Right hindlimb (tissue), 1 donor: Measurements from ENCODE around the gene OR52E2.
"Not testable (repeated sequence)": the region's sequence is repeated elsewhere in the genome, so short reads cannot be mapped to it uniquely, and the experiment has no call there.

Experiments used
- DNase-seq: peaks from one replicate; pipeline ENCODE4 v3.0.0-alpha.2; 2018

OR52E2 gene

GRCh38 chr11:5059391-5059790 is at the start of gene OR52E2:
OR52E2 (minus strand) TSS chr11:5059627; CDS start chr11:5059627, 0 bp downstream.
- DNase-seq, result no peak

DNA sequence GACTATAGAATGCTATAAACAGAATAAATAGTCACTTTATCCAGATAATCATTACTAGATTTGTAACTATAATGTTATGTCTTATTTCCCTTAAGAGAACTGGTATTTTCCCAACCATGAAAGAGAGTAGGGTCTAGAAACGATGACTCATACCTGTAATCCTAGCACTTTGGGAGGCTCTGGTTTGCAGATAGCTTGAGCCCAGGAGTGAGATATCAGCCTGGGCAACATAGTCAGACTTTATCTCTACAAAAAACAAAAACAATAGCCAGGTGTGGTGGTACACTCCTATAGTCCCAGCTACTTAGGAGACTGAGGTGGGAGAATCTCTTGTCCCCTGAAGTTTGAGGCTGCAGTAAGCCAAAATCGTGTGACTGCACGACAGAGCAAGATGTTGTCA is 47.9 kb upstream of the OR52E2 start:
- no peak for DNase-seq

GRCh38 chr11:5103066-5103465 is 43.6 kb upstream of the OR52E2 start:
- DNase-seq, result no peak

DNA sequence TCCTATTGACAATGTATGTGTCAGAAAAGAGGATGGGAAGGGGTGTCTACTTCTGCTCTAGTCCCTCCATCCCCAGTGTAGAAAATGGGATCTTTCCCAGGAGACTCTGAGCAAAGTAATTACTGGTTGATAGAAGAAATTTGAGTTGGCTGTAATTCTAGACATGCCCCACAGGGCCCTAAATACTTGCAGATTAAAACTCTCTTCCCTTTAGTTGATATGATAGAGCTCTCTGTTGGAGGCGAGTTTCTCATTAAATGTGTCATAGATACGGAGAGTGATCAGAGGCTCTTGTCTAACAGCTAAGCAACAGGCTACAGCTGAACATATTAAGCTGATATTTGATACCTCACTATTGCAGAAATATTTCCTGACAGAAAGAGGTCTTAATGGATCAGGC is 42.8 kb upstream of the OR52E2 start:
- no peak for DNase-seq

DNA sequence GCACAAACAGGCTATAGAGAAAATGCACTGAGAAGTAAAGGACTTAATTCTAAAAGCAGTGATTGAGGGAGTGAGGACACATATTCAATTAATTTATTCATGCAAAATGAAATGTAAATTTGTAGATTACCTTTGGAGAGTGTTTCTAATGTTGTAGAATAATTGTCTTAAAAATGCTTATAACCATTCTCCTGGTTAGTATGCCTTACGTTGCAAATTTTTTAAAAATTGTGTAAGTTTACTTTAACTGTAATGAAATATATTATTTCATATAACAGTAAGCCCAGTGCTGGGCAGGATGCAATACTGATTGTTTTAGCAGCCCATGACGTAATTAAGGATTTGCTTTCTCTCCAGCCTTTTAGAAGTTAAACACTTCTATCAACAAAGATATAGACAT is 36.6 kb upstream of the OR52E2 start:
- DNase-seq, result no peak

- no peak for DNase-seq
Measured at GRCh38 chr11:5092821-5093585, 33.6 kb upstream of the OR52E2 start.

DNA sequence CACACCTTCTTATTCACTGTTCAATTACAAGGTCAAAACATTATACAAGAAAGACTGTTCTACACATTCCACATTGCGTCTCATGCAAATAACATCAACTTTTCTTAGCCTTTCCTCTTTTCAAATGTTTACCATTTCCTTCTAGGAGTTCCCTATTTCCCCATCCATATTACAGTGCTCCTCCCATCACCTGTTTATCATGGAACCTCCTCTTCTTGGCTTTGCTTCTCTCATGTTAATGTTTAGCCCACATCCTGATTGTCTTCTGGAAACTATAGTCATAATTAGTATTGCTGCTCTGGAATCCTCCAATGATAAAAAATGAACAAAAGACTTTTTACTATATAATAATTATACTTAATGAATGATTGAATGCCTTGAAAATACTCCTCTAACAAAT is 31.2 kb upstream of the OR52E2 start:
- no peak for DNase-seq

- no peak for DNase-seq
Measured at GRCh38 chr11:5088556-5088955, 29.1 kb upstream of the OR52E2 start.

DNA sequence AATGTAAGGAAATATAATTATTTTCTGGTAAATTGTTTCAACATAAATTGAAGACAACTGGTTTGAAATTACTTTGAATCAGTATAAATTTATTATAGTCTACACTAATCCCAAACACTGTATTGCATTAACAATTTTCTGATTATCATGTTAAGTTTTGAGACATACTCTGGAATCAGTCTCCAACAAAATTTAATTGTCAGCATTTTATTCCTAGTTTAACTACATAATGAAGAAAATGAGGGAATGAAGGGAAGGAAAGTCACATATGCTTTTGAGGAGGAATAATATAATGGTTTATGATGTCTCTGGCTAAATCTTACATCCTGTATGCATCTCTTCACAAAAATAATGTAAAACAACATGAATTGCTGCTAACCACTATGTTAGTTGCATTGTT is 24.2 kb upstream of the OR52E2 start:
- no peak for DNase-seq

GRCh38 chr11:5081405-5081804 is 22.0 kb upstream of the OR52E2 start:
- DNase-seq, result no peak

DNA sequence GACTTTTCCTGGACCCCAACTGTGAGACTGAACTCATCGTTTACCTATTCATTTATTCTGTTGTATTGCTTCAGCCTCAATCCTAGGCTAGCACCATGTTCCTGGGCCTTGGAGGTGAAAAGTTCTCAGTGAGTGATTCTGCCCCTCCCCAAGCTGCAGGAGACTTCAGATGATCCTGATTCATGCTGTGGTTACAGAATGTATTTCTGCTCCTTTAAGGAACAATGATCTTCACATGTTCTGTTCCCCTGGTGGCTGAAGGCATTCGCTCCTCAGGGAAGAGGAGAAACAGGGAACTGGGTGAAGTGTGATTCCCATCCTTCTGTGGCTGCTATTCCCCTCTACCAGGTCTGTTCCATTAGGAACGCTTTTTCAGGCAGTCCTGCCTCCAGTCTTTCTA is 12.4 kb upstream of the OR52E2 start:
- no peak for DNase-seq

DNA sequence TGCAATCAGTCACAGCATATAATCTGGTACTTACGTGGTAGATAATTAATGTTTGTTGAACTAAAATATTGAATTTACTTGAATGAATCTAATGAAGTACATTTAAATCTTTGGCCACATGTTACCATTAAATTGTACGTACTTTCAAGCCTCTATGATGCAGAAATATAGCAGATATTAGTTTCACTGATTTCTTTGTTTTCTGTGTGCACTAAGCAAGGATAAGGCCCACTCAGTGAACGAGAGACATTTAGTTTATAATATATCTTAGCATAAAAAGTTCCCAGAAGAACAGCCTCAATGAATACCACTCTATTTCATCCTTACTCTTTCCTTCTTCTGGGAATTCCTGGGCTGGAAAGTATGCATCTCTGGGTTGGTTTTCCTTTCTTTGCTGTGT is 9.8 kb upstream of the OR52E2 start, which contains the start of gene OR52E1:
Gene OR52E1, plus strand, starts transcription at position 301 of the 400 bp plus-strand sequence.
- no peak for DNase-seq

DNA sequence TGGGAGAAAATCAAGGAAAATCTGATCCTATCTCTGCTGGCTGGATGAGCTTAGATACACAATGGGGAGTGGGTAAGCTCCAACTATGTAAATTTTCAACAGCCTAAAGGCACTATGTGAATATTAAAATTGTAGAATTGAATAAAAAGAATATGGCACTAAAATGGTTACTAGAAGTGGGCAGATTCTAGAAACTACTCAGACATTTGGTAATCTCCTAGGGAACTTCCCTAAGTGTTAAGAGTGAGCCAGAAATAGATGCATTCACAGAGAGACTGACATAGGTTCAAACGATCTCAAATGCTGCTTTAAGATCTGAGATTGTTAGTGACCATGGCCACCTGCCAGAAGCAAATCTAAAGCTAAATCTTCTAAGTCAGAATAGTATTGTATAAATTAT is 5.6 kb upstream of the OR52E2 start:
- DNase-seq, result no peak

DNA sequence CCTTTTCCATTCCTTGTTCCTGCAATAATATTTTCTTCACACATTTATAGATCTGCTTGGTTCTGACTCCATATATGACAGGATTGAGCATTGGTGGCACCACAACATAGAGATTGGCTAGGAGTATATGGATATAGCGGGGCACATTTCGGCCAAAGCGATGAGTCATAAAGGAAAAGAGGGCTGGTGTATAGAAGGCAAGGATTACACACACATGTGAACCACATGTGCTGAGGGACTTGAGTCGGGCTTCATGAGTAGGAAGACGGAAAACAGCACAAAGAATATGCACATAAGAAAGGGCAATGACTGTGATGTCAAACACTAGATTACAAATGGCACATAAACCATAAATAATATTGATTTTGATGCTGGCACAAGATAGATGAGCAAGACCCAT is 748 bp downstream of the OR52E2 start:
- not testable (repeated sequence) for DNase-seq

GRCh38 chr11:5046754-5047330 is 12.6 kb downstream of the OR52E2 start:
- no peak for DNase-seq

DNA sequence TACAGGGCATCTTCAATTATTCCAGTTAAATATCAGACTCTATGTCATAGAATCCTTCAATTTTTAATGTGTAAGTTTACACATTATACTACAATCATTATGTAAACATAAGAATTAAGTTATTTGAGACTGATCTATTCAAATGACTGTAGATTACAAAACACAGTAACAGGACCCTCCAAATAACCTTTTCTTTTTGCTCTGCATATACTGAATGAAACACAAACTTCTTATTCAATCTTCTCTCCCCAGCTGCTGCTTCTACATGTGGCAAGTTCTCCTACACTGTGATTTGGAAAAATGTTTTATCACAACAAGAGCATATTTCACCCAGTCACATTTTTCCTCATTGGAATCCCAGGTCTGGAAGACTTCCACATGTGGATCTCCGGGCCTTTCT is 13.2 kb downstream of the OR52E2 start, which contains the start of gene OR52J3:
Gene OR52J3, plus strand, starts transcription at position 301 of the 400 bp plus-strand sequence. Its CDS starts 0 bp downstream, at position 301.
- no peak for DNase-seq

- DNase-seq, result no peak
Measured at GRCh38 chr11:5043380-5043779, 16.0 kb downstream of the OR52E2 start.

GRCh38 chr11:5042091-5042490 is 17.3 kb downstream of the OR52E2 start:
- DNase-seq, result no peak

DNA sequence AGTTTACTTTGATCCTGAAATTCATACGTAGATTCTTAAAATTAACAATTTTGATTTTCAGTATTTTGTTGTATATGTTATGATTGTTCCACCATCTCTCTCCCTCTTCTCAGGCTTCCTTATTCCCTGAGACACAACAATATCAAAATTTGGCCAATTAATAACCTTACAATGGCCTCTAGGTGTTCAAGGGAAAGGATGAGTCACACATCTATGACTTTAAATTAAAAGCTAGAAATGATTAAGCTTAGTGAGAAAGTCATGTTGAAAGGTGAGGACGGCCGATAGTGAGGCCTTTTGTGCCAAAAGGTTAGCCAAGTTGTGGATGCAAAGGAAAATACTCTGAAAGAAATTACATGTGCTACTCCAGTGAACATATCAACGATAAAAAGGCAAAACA is 18.6 kb downstream of the OR52E2 start:
- DNase-seq, result no peak

- no peak for DNase-seq
Measured at GRCh38 chr11:5038341-5038740, 21.1 kb downstream of the OR52E2 start.

DNA sequence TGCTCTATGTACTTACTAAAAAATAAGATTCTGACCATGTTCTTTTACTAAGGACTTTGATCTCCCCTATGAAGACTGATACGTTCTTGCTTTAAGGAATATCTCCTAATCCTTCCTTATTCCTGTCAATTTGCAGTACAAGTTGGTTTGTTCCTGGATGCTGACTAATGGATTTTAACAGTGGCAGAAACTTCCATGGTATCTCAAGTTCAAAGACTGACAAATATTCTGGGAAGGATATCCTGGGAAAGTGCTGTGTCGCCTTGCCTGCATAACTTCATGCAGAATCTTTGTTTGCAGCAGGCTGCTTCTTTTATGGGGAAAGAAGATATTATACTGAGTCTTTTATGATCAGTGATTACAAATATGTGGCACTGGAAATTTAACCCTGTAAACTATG is 21.5 kb downstream of the OR52E2 start:
- DNase-seq, result no peak

DNA sequence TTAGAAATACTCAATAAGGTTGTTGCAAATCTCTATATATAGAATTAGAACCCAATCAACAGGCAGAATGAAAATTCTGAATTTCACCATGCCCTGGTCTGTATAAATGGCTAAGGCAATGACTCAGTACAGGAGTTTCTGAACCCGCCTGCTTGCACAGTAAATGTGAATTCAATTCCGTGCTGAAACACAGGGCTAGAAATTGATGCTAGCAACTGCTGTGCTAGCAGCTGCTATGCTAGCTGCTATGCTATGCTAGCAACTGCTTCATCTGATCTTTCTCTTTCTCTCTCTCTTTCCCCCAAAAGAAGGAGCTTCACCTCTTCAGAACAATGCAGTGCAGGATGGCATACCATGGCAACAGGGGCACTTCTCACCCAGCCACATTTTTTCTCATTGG is 22.8 kb downstream of the OR52E2 start:
- DNase-seq, result no peak

GRCh38 chr11:5021996-5022395 is 37.4 kb downstream of the OR52E2 start:
- DNase-seq, result no peak

GRCh38 chr11:5013012-5013411 is 46.4 kb downstream of the OR52E2 start:
- DNase-seq, result no peak

- no peak for DNase-seq
Measured at GRCh38 chr11:5011254-5011653, 48.2 kb downstream of the OR52E2 start.
